IMR-90 (cell line): Measurements from ENCODE around the gene SHE.

ENCODE experiments used
- MAFK ChIP-seq: IDR thresholded peaks from 2 replicates; pipeline ENCODE4 v1.6.1; 2012; ENCODE audit warnings: low read depth, low read length, improper control_type of control experiment
- RCOR1 ChIP-seq: IDR thresholded peaks from 2 replicates; pipeline ENCODE4 v1.6.1; 2012; ENCODE audit warnings: mild to moderate bottlenecking, low read length, improper control_type of control experiment; ENCODE audit not compliant: insufficient replicate concordance
- TF ChIP-seq, protein P1 (sequence below): conservative IDR thresholded peaks from 2 replicates; pipeline ENCODE4 v1.5.1; 2012; ENCODE audit warnings: mild to moderate bottlenecking, low read depth, low read length, improper control_type of control experiment

DNA sequence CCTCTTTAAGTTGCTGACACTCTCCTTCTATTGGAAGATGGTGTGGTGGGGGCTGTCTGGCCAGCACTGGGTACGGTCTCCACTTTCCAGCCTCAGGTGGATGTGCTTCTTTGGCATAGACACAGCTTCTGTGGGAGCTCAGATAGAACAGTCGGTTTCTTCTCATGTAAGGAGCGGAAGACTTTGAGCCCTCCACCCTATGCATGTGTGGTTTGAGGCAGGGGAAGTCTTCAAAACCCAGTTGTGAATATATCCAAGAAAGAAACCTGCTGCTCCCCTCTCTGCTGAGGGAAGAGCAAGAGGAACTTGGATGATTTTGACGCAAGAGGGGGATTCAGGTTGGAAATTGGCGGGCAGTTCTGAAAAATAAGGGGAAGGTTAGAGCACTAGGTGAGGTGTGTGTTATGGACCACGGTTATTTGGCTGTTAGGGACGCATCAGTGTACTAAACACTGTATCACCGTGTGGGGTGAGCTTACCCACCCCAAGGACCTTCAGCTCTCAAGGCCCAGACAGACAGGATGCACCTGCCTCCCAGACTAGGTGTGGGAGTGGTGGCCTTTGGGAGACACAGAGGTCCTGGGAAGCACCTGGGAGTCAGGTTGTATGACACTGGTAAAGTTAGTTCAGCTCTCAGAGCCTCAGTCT, 60.8 kb downstream of the SHE start:
- TF ChIP-seq, protein P1, sequence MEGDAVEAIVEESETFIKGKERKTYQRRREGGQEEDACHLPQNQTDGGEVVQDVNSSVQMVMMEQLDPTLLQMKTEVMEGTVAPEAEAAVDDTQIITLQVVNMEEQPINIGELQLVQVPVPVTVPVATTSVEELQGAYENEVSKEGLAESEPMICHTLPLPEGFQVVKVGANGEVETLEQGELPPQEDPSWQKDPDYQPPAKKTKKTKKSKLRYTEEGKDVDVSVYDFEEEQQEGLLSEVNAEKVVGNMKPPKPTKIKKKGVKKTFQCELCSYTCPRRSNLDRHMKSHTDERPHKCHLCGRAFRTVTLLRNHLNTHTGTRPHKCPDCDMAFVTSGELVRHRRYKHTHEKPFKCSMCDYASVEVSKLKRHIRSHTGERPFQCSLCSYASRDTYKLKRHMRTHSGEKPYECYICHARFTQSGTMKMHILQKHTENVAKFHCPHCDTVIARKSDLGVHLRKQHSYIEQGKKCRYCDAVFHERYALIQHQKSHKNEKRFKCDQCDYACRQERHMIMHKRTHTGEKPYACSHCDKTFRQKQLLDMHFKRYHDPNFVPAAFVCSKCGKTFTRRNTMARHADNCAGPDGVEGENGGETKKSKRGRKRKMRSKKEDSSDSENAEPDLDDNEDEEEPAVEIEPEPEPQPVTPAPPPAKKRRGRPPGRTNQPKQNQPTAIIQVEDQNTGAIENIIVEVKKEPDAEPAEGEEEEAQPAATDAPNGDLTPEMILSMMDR: no peak
- no peak for TF ChIP-seq MAFK
- no peak for TF ChIP-seq RCOR1
